MM.1S (cell line): ENCODE data around the gene AATK.

ENCODE experiments used
- DNase-seq: peaks from one replicate; pipeline ENCODE4 v3.0.0-alpha.2; 2015
- H2AFZ ChIP-seq: fragments of 300-600 bp; sonication (generic); 2 replicates; pipeline ENCODE4 v1.6.0; 2016; ENCODE audit warnings: antibody characterized with exemption, low read length
- H3F3A ChIP-seq: fragments of 300-600 bp; sonication (generic); 2 replicates; pipeline ENCODE4 v1.6.1; 2016; ENCODE audit warnings: mild to moderate bottlenecking, antibody characterized with exemption, low read length, moderate library complexity, mixed read lengths; ENCODE audit not compliant: insufficient read depth
- H3K27ac ChIP-seq: fragments of 300-600 bp; sonication (generic); 2 replicates; pipeline ENCODE4 v1.5.1; 2016; ENCODE audit warnings: mild to moderate bottlenecking, low read length
- H3K27me3 ChIP-seq: fragments of 300-600 bp; sonication (generic); replicated peaks from 2 replicates; pipeline ENCODE4 v1.6.0; 2016; ENCODE audit warnings: low read length; ENCODE audit not compliant: insufficient read depth
- H3K36me3 ChIP-seq: fragments of 300-600 bp; sonication (generic); replicated peaks from 2 replicates; pipeline ENCODE4 v1.6.1; 2016; ENCODE audit warnings: mild to moderate bottlenecking, low read length, mixed read lengths; ENCODE audit not compliant: insufficient read depth
- H3K4me1 ChIP-seq: fragments of 300-600 bp; sonication (generic); 2 replicates; pipeline ENCODE4 v1.6.1; 2016; ENCODE audit warnings: low read length, mixed read lengths
- H3K4me2 ChIP-seq: fragments of 300-600 bp; sonication (generic); 2 replicates; pipeline ENCODE4 v1.6.0; 2016; ENCODE audit warnings: low read depth, low read length
- H3K4me3 ChIP-seq: fragments of 300-600 bp; sonication (generic); 2 replicates; pipeline ENCODE4 v1.5.1; 2016; ENCODE audit warnings: low read length, mixed read lengths
- H3K79me2 ChIP-seq: fragments of 300-600 bp; sonication (generic); 2 replicates; pipeline ENCODE4 v1.6.1; 2016; ENCODE audit warnings: mixed run types, low read length, mixed read lengths
- H3K9ac ChIP-seq: fragments of 300-600 bp; sonication (generic); 2 replicates; pipeline ENCODE4 v1.6.1; 2016; ENCODE audit warnings: low read length, mixed read lengths
- H3K9me2 ChIP-seq: fragments of 300-600 bp; sonication (generic); replicated peaks from 2 replicates; pipeline ENCODE4 v1.6.1; 2016; ENCODE audit warnings: mild to moderate bottlenecking, low read length, mixed read lengths; ENCODE audit not compliant: insufficient read depth
- H3K9me3 ChIP-seq: fragments of 300-600 bp; sonication (generic); replicated peaks from 2 replicates; pipeline ENCODE4 v1.6.1; 2016; ENCODE audit warnings: mild to moderate bottlenecking, low read length, mixed read lengths; ENCODE audit not compliant: insufficient read depth
- H4K20me1 ChIP-seq: fragments of 300-600 bp; sonication (generic); 2 replicates; pipeline ENCODE4 v1.6.1; 2016; ENCODE audit warnings: mild to moderate bottlenecking, low read length, moderate library complexity, mixed read lengths; ENCODE audit not compliant: insufficient read depth
- EZH2 ChIP-seq: fragments of 300-600 bp; sonication (generic); optimal IDR thresholded peaks from 2 replicates; pipeline ENCODE3; 2017; ENCODE audit warnings: low read depth, mild to moderate bottlenecking, antibody characterized with exemption, low read length, mixed read lengths
- EZH2phosphoT487 ChIP-seq: fragments of 300-600 bp; sonication (generic); IDR thresholded peaks from 2 replicates; pipeline ENCODE4 v1.6.1; 2018; ENCODE audit warnings: antibody characterized with exemption, low read length
- TF ChIP-seq, protein P1 (sequence below): fragments of 300-600 bp; sonication (generic); IDR thresholded peaks from 2 replicates; pipeline ENCODE4 v1.5.1; 2016; ENCODE audit warnings: antibody characterized with exemption, low read length, mixed read lengths

Gene AATK

DNA sequence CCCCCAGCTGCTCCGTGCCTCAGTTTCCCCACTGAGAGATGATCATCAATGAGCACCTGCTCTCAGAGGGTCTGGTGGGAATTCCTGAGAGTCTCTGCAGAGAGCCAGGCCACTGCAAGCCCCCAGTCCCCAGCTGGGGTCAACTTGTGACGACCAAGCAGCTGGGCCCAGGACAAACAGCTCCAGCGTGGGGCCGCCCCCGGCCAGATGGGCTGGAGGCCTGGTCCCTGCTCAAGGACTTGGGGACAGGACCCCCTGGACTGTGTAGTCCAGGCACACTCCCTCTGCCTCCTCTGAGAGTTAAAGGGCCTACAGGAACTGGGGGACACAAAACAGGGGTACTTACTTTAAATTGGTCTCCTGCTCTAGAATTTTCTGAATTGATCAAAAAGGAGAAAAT is 16.6 kb upstream of the AATK start:
- H3K9me3 ChIP-seq: no peaks in the 10 kb centered on the region

DNA sequence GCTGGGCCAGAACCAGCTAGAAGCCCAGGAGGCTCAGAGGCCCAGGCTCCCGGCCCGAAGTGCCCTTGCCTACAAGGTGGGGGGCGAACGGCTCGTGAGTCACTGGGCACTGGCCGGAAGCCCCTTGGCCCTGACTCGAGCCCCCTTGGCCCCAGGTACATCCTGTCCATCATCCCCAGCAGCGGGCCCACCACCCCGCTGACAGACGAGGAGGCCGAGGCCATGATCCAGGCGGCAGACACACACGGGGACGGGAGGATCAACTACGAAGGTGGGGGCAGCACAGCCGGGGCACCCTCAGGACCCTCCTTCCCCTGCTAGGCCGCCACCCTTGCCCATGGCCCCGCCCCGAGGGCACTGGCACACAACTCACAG is 15.8 kb upstream of the AATK start:
- no peak overlapping the region for H2AFZ ChIP-seq
- H3K79me2 ChIP-seq: no peaks in the 10 kb centered on the region
- H3K27me3 ChIP-seq: peaks cover 88% of the 10 kb centered on the region
- no peaks in the 10 kb centered on the region for H3F3A ChIP-seq
- H3K27ac ChIP-seq: no peak overlapping the region
- no peaks in the 10 kb centered on the region for H3K36me3 ChIP-seq
- H3K4me1 ChIP-seq: no peaks in the 10 kb centered on the region
- H3K9ac ChIP-seq: no peak overlapping the region
- H4K20me1 ChIP-seq: no peaks in the 10 kb centered on the region
- H3K4me3 ChIP-seq: no peak overlapping the region
- TF ChIP-seq EZH2 (no peak), EZH2phosphoT487 (no peak)
- TF ChIP-seq, protein P1, sequence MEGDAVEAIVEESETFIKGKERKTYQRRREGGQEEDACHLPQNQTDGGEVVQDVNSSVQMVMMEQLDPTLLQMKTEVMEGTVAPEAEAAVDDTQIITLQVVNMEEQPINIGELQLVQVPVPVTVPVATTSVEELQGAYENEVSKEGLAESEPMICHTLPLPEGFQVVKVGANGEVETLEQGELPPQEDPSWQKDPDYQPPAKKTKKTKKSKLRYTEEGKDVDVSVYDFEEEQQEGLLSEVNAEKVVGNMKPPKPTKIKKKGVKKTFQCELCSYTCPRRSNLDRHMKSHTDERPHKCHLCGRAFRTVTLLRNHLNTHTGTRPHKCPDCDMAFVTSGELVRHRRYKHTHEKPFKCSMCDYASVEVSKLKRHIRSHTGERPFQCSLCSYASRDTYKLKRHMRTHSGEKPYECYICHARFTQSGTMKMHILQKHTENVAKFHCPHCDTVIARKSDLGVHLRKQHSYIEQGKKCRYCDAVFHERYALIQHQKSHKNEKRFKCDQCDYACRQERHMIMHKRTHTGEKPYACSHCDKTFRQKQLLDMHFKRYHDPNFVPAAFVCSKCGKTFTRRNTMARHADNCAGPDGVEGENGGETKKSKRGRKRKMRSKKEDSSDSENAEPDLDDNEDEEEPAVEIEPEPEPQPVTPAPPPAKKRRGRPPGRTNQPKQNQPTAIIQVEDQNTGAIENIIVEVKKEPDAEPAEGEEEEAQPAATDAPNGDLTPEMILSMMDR: no peak
- H3K9me3 ChIP-seq: no peaks in the 10 kb centered on the region
- H3K9me2 ChIP-seq: no peaks in the 10 kb centered on the region
- DNase-seq: no peak
- H3K4me2 ChIP-seq: no peak overlapping the region

More for the DNA sequence above, 16.6 kb upstream of the AATK start:
- no peak overlapping the region for H3K9ac ChIP-seq
- no peaks in the 10 kb centered on the region for H3K36me3 ChIP-seq
- H2AFZ ChIP-seq: no peak overlapping the region
- H3K9me2 ChIP-seq: no peaks in the 10 kb centered on the region
- TF ChIP-seq EZH2 (no peak), EZH2phosphoT487 (no peak)
- H3K79me2 ChIP-seq: no peaks in the 10 kb centered on the region
- H3K27ac ChIP-seq: no peak overlapping the region
- no peak for DNase-seq
- H4K20me1 ChIP-seq: no peaks in the 10 kb centered on the region
- H3K4me2 ChIP-seq: no peak overlapping the region
- no peaks in the 10 kb centered on the region for H3F3A ChIP-seq
- H3K27me3 ChIP-seq: peaks cover 80% of the 10 kb centered on the region
- H3K4me3 ChIP-seq: no peak overlapping the region
- H3K4me1 ChIP-seq: no peaks in the 10 kb centered on the region

DNA sequence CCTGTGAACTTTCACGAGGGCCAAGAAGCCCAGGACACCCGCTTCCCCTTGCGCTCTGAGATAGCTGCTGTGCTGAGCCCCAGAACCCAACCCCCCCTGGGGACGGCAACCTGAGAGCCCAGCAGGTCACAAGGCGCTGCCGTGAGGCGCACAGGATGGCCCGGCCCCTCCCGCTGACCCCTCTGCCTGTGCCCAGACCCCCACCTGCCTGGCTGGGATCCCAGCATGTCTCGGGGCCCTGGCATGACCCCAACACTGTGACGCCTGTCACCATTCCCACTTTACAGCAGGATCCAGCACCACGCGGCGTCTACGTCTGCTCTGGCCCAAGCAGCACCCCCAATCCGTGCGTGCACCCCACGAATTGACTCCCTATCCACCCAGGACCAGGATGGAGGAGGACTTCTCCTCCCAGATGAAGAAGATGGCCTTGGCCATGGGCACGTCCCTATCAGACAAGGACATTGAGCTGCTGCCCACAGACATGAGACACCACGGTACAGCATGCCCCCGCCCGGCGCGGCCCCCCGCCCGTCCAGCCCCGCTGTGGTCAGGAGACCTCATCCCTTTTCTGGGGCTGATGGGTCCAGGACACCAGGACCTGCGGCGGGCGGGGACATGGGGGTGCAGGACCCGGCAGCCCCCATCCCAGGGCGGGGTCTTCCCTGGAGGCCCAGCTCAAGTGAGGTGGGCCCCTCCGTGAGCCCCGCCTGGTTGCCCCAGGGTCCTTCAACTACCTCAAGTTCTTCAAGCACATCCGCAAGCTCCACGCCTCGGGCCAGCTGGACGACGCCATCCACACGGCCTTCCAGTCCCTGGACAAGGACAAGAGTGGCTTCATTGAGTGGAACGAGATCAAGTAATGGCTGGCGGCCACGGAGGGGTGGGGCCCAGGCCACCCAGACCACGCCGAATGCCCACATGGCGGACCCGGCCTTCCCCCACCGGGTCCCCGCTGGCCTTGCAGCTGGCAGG is 15.1 kb upstream of the AATK start:
- no peaks in the 10 kb centered on the region for H3K36me3 ChIP-seq
- H3K9ac ChIP-seq: no peak overlapping the region
- peaks cover 94% of the 10 kb centered on the region for H3K27me3 ChIP-seq
- H3K9me3 ChIP-seq: no peaks in the 10 kb centered on the region
- no peak overlapping the region for H2AFZ ChIP-seq
- H3K4me3 ChIP-seq: no peak overlapping the region
- no peaks in the 10 kb centered on the region for H3K9me2 ChIP-seq
- H3K4me1 ChIP-seq: no peaks in the 10 kb centered on the region
- H3F3A ChIP-seq: no peaks in the 10 kb centered on the region
- TF ChIP-seq, protein P1: no peak
- TF ChIP-seq EZH2 (no peak), EZH2phosphoT487 (no peak)
- H3K79me2 ChIP-seq: no peaks in the 10 kb centered on the region
- no peak overlapping the region for H3K27ac ChIP-seq
- DNase-seq: no peak
- no peak overlapping the region for H3K4me2 ChIP-seq
- H4K20me1 ChIP-seq: no peaks in the 10 kb centered on the region

DNA sequence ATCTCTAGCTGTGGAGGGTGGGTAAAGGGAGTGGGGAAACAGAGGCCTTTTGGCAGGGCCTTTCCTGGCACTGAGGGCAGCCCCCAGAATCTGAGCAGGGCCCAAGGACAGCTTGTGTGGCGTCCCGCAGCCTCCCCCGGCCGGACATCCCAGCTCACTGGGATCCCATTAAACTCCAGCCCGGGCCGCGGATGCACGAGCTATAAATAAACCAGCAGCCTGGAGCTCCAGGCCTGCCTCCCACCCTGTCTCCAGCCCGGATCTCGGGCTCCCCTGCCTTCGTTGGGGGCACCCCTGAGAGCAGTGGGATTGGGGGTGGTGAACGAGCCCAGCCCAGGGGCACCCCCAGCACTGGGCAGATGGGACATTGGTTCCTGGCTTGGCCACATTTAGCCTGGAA is 13.8 kb upstream of the AATK start:
- Histone ChIP-seq H3K9ac (no peak overlapping the region), H3K79me2 (no peaks in the 10 kb centered on the region), H3K9me3 (no peaks in the 10 kb centered on the region), H3K4me2 (no peak overlapping the region), H3K36me3 (no peaks in the 10 kb centered on the region), H3K4me3 (no peak overlapping the region), H2AFZ (no peak overlapping the region), H3K4me1 (no peaks in the 10 kb centered on the region), H3K9me2 (no peaks in the 10 kb centered on the region), H3K27me3 (peaks cover 99% of the 10 kb centered on the region), H4K20me1 (no peaks in the 10 kb centered on the region), H3K27ac (no peak overlapping the region), H3F3A (no peaks in the 10 kb centered on the region)
- TF ChIP-seq EZH2phosphoT487 (no peak), EZH2 (no peak)
- TF ChIP-seq, protein P1: no peak
- DNase-seq: no peak
